Liver (tissue), 9 donors: Measurements from ENCODE around the gene CLK3. TPM values are rescaled to one million over a fixed set of nuclear protein-coding genes. Genes with fewer than 3 reads are reported as not detected.
A peak's percentile ranks its signal among the peaks of the same experiment; 100 is the strongest.

Experiments used
- DNase-seq: peaks from one replicate; pipeline ENCODE4 v3.0.0-alpha.2; 2017; ENCODE audit warnings: low spot score
- H3K27ac ChIP-seq, 2 donors: one replicate each; pipeline ENCODE4 v1.7.0; 2013; ENCODE audit warnings: inconsistent platforms in 2 of 2, low read length in 2 of 2, control low read depth in 1 of 2, low read depth in 1 of 2, mild to moderate bottlenecking in 1 of 2
- H3K27me3 ChIP-seq, 4 donors: one replicate each; pipeline versions ENCODE4 v1.6.1 to v1.7.0; 2013; ENCODE audit warnings: low read length in 3 of 4, inconsistent platforms in 1 of 4, mild to moderate bottlenecking in 1 of 4, moderate library complexity in 1 of 4; ENCODE audit not compliant: control insufficient read depth in 4 of 4, insufficient read depth in 4 of 4
- H3K36me3 ChIP-seq, 4 donors: one replicate each; pipeline versions ENCODE4 v1.6.1 to v1.7.0; 2013; ENCODE audit warnings: low read length in 3 of 4, mild to moderate bottlenecking in 3 of 4, low read depth in 1 of 4, moderate library complexity in 1 of 4; ENCODE audit not compliant: control insufficient read depth in 4 of 4, insufficient read depth in 3 of 4
- H3K4me1 ChIP-seq, 4 donors: one replicate each; pipeline versions ENCODE4 v1.6.1 to v1.7.0; 2013; ENCODE audit warnings: low read length in 3 of 4, mild to moderate bottlenecking in 3 of 4, moderate library complexity in 1 of 4; ENCODE audit not compliant: control insufficient read depth in 4 of 4, insufficient read depth in 4 of 4
- H3K4me3 ChIP-seq, 3 donors: one replicate each; pipeline versions ENCODE4 v1.6.1 to v1.7.0; 2013; ENCODE audit warnings: low read length in 3 of 3, control low read depth in 1 of 3, low read depth in 1 of 3, mild to moderate bottlenecking in 1 of 3
- H3K9ac ChIP-seq, 2 donors: one replicate each; pipeline ENCODE4 v1.7.0; 2013; ENCODE audit warnings: low read length in 2 of 2, mild to moderate bottlenecking in 2 of 2, moderate library complexity in 2 of 2, control low read depth in 1 of 2, low read depth in 1 of 2
- H3K9me3 ChIP-seq, 4 donors: one replicate each; pipeline versions ENCODE4 v1.6.1 to v1.7.0; 2013; ENCODE audit warnings: low read length in 3 of 4; ENCODE audit not compliant: control insufficient read depth in 4 of 4
- ATF3 ChIP-seq: IDR thresholded peaks from 2 replicates; pipeline ENCODE4 v1.6.1; 2016; ENCODE audit warnings: antibody characterized with exemption
- CTCF ChIP-seq: fragments of 150-350 bp; IDR thresholded peaks from 2 replicates; pipeline ENCODE4 v1.5.1; 2017; ENCODE audit warnings: improper control_type of control experiment, low read depth, low read length; ENCODE audit not compliant: missing input control
- FOXA1 ChIP-seq: IDR thresholded peaks from 2 replicates; pipeline ENCODE4 v1.6.1; 2016; ENCODE audit warnings: antibody characterized with exemption
- FOXA2 ChIP-seq: IDR thresholded peaks from 2 replicates; pipeline ENCODE4 v1.6.1; 2016; ENCODE audit warnings: antibody characterized with exemption
- GABPA ChIP-seq, 2 donors: IDR thresholded peaks in 1 of 2; conservative IDR thresholded peaks in 1 of 2; 2 replicates each; pipeline ENCODE4 v1.6.1; 2016; ENCODE audit warnings: antibody characterized with exemption in 2 of 2, mild to moderate bottlenecking in 1 of 2, moderate library complexity in 1 of 2
- HNF4G ChIP-seq: IDR thresholded peaks from 2 replicates; pipeline ENCODE4 v1.6.1; 2016; ENCODE audit warnings: antibody characterized with exemption
- JUND ChIP-seq, 2 donors: IDR thresholded peaks; 2 replicates each; pipeline ENCODE4 v1.6.1; 2016; ENCODE audit warnings: antibody characterized with exemption in 2 of 2
- MAX ChIP-seq: IDR thresholded peaks from 2 replicates; pipeline ENCODE4 v1.6.1; 2016; ENCODE audit warnings: antibody characterized with exemption
- NR2F2 ChIP-seq: IDR thresholded peaks from 2 replicates; pipeline ENCODE4 v1.6.1; 2016; ENCODE audit warnings: antibody characterized with exemption
- RAD21 ChIP-seq, 2 donors: IDR thresholded peaks; 2 replicates each; pipeline ENCODE4 v1.6.1; 2016; ENCODE audit warnings: antibody characterized with exemption in 2 of 2, mild to moderate bottlenecking in 2 of 2
- REST ChIP-seq: IDR thresholded peaks from 2 replicates; pipeline ENCODE4 v1.6.1; 2016; ENCODE audit warnings: antibody characterized with exemption, mild to moderate bottlenecking
- RXRA ChIP-seq, 2 donors: IDR thresholded peaks; 2 replicates each; pipeline ENCODE4 v1.6.1; 2017 to 2018; ENCODE audit warnings: antibody characterized with exemption in 2 of 2, mild to moderate bottlenecking in 1 of 2
- SP1 ChIP-seq: IDR thresholded peaks from 2 replicates; pipeline ENCODE4 v1.6.1; 2018; ENCODE audit warnings: antibody characterized with exemption, mild to moderate bottlenecking
- TAF1 ChIP-seq: conservative IDR thresholded peaks from 2 replicates; pipeline ENCODE4 v1.6.1; 2016; ENCODE audit warnings: antibody characterized with exemption, mild to moderate bottlenecking
- YY1 ChIP-seq: IDR thresholded peaks from 2 replicates; pipeline ENCODE4 v1.6.1; 2016; ENCODE audit warnings: antibody characterized with exemption, mild to moderate bottlenecking
- ZBTB33 ChIP-seq: IDR thresholded peaks from 2 replicates; pipeline ENCODE4 v1.6.1; 2016; ENCODE audit warnings: antibody characterized with exemption
- WGBS: extraction: QIAGEN DNeasy Blood & Tissue Kit; methylation state at CpG from one replicate; pipeline ENCODE4 v1.1.7; 2013; 5-methylcytosine and 5-hydroxymethylcytosine counted together
- polyA plus RNA-seq, 2 donors: library from polyadenylated mRNA; stranded (reverse) in 1 of 2; unstranded in 1 of 2; fragments of 200-250 nt in 1 of 2; fragments of >200 nt in 1 of 2; fragmentation: Nextera tagmentation in 1 of 2; extraction: Ambion mirVana in 1 of 2; gene quantifications; one replicate each; pipeline versions ENCODE4 v1.2.1 to v1.2.3, GENCODE V29; 2013 to 2015
- total RNA-seq, 2 donors: library from RNA; depleted of rRNA; stranded (reverse); fragments of >200 nt; gene quantifications; one replicate each; pipeline ENCODE4 v1.2.3, GENCODE V29; 2014
- donor health status: healthy.
- donor health status: healthy.
- donor health status: healthy.
- donor health status: healthy.
- donor health status: healthy.

Gene CLK3
- total and polyA plus RNA-seq, 4 donors = 20.1 to 66.8 (median 28.4) TPM

GRCh38 chr15:74633781-74634180, 18.1 kb downstream of the CLK3 start:
- DNase-seq = no peak
- H3K9ac ChIP-seq = no peak overlapping the region
- no peaks in the 10 kb centered on the region for H3K27me3 ChIP-seq
- no peaks in the 10 kb centered on the region for H3K9me3 ChIP-seq
- no peak for TF ChIP-seq RXRA (IDR thresholded peaks at IDR 0.05)
- TF ChIP-seq MAX = no peak
- TF ChIP-seq CTCF = peak; percentile 3
- H3K4me1 ChIP-seq = peaks cover 2 to 15% (median 7%) of the 10 kb centered on the region in 4 donors
- 84% methylated on average over 2 of the region's 2 CpGs for WGBS
- peaks cover 15 to 74% (median 42%) of the 10 kb centered on the region in 4 donors for H3K36me3 ChIP-seq
- no peak overlapping the region for H3K4me3 ChIP-seq
- no peak overlapping the region for H3K27ac ChIP-seq

GRCh38 chr15:74635228-74635627, 19.6 kb downstream of the CLK3 start:
- Histone ChIP-seq H3K4me1 (peaks cover 2 to 15% (median 7%) of the 10 kb centered on the region in 4 donors), H3K9ac (no peak overlapping the region), H3K9me3 (no peaks in the 10 kb centered on the region), H3K27ac (no peak overlapping the region), H3K4me3 (no peak overlapping the region), H3K27me3 (no peaks in the 10 kb centered on the region), H3K36me3 (peaks cover 13 to 74% (median 43%) of the 10 kb centered on the region in 4 donors)
- peak; percentile 77 for DNase-seq
- no peak for TF ChIP-seq ATF3
- TF ChIP-seq GABPA (IDR thresholded peaks at IDR 0.05 in 1 of 2, conservative IDR thresholded peaks at IDR 0.05 in 1 of 2) = no peak
- no peak for TF ChIP-seq RXRA (IDR thresholded peaks at IDR 0.05)
- no peak for TF ChIP-seq SP1
- peak; percentile 91 for TF ChIP-seq CTCF
- peak; percentile 97 to 99 for TF ChIP-seq RAD21 (IDR thresholded peaks at IDR 0.05)
- no peak for TF ChIP-seq FOXA2
- TF ChIP-seq YY1 = no peak
- TF ChIP-seq MAX = no peak
- WGBS = 29% methylated on average over 5 of the region's 5 CpGs

GRCh38 chr15:74636984-74637383, 21.3 kb downstream of the CLK3 start:
- H3K27me3 ChIP-seq = no peaks in the 10 kb centered on the region
- no peak overlapping the region for H3K27ac ChIP-seq
- H3K36me3 ChIP-seq = peaks cover 13 to 69% (median 41%) of the 10 kb centered on the region in 4 donors
- no peak overlapping the region for H3K9ac ChIP-seq
- no peak for DNase-seq
- no peak overlapping the region for H3K4me3 ChIP-seq
- WGBS = 39% methylated on average over 1 of the region's 1 CpG
- peaks cover 0 to 1% (median 0%) of the 10 kb centered on the region in 4 donors for H3K4me1 ChIP-seq
- no peaks in the 10 kb centered on the region for H3K9me3 ChIP-seq
- no peak for TF ChIP-seq RXRA (IDR thresholded peaks at IDR 0.05)
- no peak for TF ChIP-seq MAX
- no peak for TF ChIP-seq GABPA (IDR thresholded peaks at IDR 0.05 in 1 of 2, conservative IDR thresholded peaks at IDR 0.05 in 1 of 2)
- TF ChIP-seq ZBTB33 = no peak
- TF ChIP-seq SP1 = no peak
- no peak for TF ChIP-seq FOXA1
- no peak for TF ChIP-seq FOXA2
- no peak for TF ChIP-seq YY1
- TF ChIP-seq REST = no peak
- TF ChIP-seq NR2F2 = no peak
- TF ChIP-seq JUND (IDR thresholded peaks at IDR 0.05) = no peak
- TF ChIP-seq HNF4G = no peak
- TF ChIP-seq ATF3 = no peak
- TF ChIP-seq TAF1 = no peak
